HG03060 (cell line): ENCODE data around the gene CALML3.

Source experiments
- ATAC-seq: cut with Tn5 transposase; IDR thresholded peaks from one replicate; pipeline ENCODE4 v1.9.1; 2021; ENCODE audit warnings: low read depth, moderate number of reproducible peaks; ENCODE audit not compliant: unreplicated experiment

CALML3 gene

GRCh38 chr10:5490698-5491464 lies 33.9 kb upstream of the CALML3 start:
- peak; percentile 47 for ATAC-seq

GRCh38 chr10:5491477-5491876 lies 33.3 kb upstream of the CALML3 start:
- no peak for ATAC-seq

- ATAC-seq, result no peak
Observed at GRCh38 chr10:5492322-5492855, 32.4 kb upstream of the CALML3 start.

- ATAC-seq, result no peak
Observed at GRCh38 chr10:5492929-5493576, 31.7 kb upstream of the CALML3 start.

GRCh38 chr10:5493691-5494090 lies 31.1 kb upstream of the CALML3 start:
- ATAC-seq, result no peak

GRCh38 chr10:5494611-5495010 lies 30.1 kb upstream of the CALML3 start:
- no peak for ATAC-seq

GRCh38 chr10:5496261-5497250 lies 28.2 kb upstream of the CALML3 start:
- no peak for ATAC-seq

GRCh38 chr10:5497289-5497688 lies 27.5 kb upstream of the CALML3 start:
- ATAC-seq, result no peak

GRCh38 chr10:5497948-5498730 lies 26.6 kb upstream of the CALML3 start:
- no peak for ATAC-seq

- no peak for ATAC-seq
Observed at GRCh38 chr10:5498791-5499492, 25.8 kb upstream of the CALML3 start.

GRCh38 chr10:5499493-5500140 lies 25.1 kb upstream of the CALML3 start, which contains the start of gene CALML5:
Gene CALML5 (minus strand): TSS chr10:5499570. CDS start chr10:5499438, 132 bp downstream.
- no peak for ATAC-seq

- ATAC-seq, result no peak
Observed at GRCh38 chr10:5500162-5500670, 24.5 kb upstream of the CALML3 start.

- ATAC-seq, result no peak
Observed at GRCh38 chr10:5500910-5501309, 23.9 kb upstream of the CALML3 start.

- no peak for ATAC-seq
Observed at GRCh38 chr10:5502061-5502521, 22.7 kb upstream of the CALML3 start.

- no peak for ATAC-seq
Observed at GRCh38 chr10:5502571-5503476, 21.9 kb upstream of the CALML3 start.

GRCh38 chr10:5503477-5503835 lies 21.3 kb upstream of the CALML3 start:
- no peak for ATAC-seq
